ENCODE data around the gene AGAP1.

DNA sequence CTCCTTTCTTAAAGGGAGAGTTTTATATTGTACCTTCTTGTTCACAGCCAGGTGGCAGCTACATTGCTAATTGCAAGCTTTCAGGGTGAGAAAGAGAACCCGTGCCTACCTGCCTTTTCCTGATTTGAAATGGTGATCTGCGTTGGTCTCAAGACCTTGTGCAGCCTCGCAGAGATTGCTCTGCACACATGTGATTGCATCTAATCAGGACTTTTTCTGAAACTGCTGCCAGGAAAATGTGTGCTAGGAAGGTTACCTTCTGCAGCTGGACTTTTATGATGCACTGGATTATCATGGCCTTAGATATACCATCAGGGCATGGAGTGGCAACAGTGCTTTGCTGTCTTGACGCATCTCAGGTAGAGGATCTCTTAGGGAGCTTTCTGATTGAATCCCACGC lies 45.1 kb downstream of the AGAP1 start:
- TF ChIP-seq CTCF (IDR thresholded peaks at IDR 0.05) (no peak), POLR2A (IDR thresholded peaks at IDR 0.05) (no peak)

Data from thyroid gland (tissue), 4 donors.